ENCODE measurements around the gene CDH5. TPM values are rescaled to one million over a fixed set of nuclear protein-coding genes. Genes with fewer than 3 reads are reported as not detected.

Gene CDH5
- total and polyA plus RNA-seq, 8 donors, result 3.4 to 10.2 (median 5.4) TPM

GRCh38 chr16:66408163-66409048 is 41.9 kb downstream of the CDH5 start:
- Histone ChIP-seq H3K9me3 (peaks cover 0 to 3% (median 0%) of the 10 kb centered on the region in 4 donors), H3K36me3 (no peaks in the 10 kb centered on the region), H3K27ac (peak overlapping the region in 1 of 4 donors; percentile 37), H3K4me1 (peaks cover 0 to 8% (median 3%) of the 10 kb centered on the region in 3 donors), H3K4me3 (no peak overlapping the region), H3K27me3 (no peaks in the 10 kb centered on the region)
- 46 to 55% methylated on average over 5 of the region's 5 CpGs for WGBS, 2 donors
- peak in 3 of 4 donors; percentile 27 to 35 (median 31) for ATAC-seq
- FAIRE-seq, result no peak
- no peak for TF ChIP-seq CTCF (IDR thresholded peaks at IDR 0.05)
- intact Hi-C loops (cut with DNase I), result loop anchor here in 2 of 3 donors (5.0 to 10.0 kb wide), 4 partner anchors 64 to 459 kb away; no protein-coding TSS in a partner anchor
- DNase-seq, result no peak

DNA sequence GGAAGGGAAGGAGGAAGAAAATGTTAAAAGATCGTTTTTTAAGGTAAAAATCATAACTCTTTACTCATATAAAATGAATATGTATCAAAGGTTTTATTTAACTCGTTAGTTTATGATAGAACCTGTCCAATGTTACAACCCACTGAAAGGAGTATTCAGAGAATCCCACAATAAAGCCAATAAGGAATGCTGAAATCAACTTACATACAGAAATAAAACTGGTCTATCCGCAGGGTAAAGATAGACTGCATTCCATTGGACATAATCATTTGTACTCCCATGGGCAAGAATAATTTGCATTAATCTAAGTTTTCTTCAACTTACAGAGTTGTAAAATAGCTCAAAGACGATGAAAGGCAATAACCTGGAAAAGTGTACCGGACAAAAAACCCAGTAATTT is 42.7 kb downstream of the CDH5 start:
- WGBS, 2 donors, result 53 to 60% methylated on average over 5 of the region's 5 CpGs
- Histone ChIP-seq H3K4me1 (peaks cover 0 to 8% (median 3%) of the 10 kb centered on the region in 3 donors), H3K36me3 (no peaks in the 10 kb centered on the region), H3K9me3 (peaks cover 0 to 3% (median 0%) of the 10 kb centered on the region in 4 donors), H3K27ac (no peak overlapping the region), H3K27me3 (no peaks in the 10 kb centered on the region), H3K4me3 (no peak overlapping the region)
- no peak for DNase-seq
- no peak for TF ChIP-seq CTCF (IDR thresholded peaks at IDR 0.05)
- intact Hi-C loops (cut with DNase I), result loop anchor here in 2 of 3 donors (5.0 to 10.0 kb wide), 4 partner anchors 64 to 458 kb away; no protein-coding TSS in a partner anchor
- FAIRE-seq, result no peak
- no peak for ATAC-seq

DNA sequence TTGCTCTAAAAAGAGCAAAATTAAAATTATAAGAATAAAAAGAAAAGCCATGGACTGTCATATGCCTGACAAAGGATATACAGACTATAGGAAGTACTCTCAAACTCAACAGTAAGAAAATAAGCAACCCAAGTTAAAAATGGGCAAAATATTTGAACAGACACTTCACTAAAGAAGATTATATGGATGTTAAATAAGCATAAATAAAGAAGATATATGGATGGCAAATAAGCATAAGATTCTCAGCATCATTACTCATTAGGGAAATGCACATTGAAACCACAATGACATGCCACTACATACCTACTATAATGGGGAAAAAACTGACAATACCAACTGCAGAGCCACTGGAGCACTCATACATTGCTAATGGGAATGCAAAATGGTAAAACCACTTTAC is 45.7 kb downstream of the CDH5 start:
- Histone ChIP-seq H3K27me3 (no peaks in the 10 kb centered on the region), H3K9me3 (peaks cover 0 to 3% (median 0%) of the 10 kb centered on the region in 4 donors), H3K27ac (no peak overlapping the region), H3K4me3 (no peak overlapping the region), H3K36me3 (no peaks in the 10 kb centered on the region), H3K4me1 (peaks cover 0 to 2% (median under 1%) of the 10 kb centered on the region in 3 donors)
- FAIRE-seq, result no peak
- DNase-seq, result no peak
- TF ChIP-seq CTCF (IDR thresholded peaks at IDR 0.05), result no peak
- intact Hi-C loops (cut with DNase I), result no loop called here
- ATAC-seq, result no peak

- Histone ChIP-seq H3K4me1 (no peaks in the 10 kb centered on the region), H3K36me3 (no peaks in the 10 kb centered on the region), H3K27me3 (no peaks in the 10 kb centered on the region), H3K9me3 (peaks cover 0 to 3% (median 0%) of the 10 kb centered on the region in 4 donors), H3K4me3 (no peak overlapping the region), H3K27ac (no peak overlapping the region)
- WGBS, 2 donors, result 48 to 53% methylated on average over 1 of the region's 1 CpG
- ATAC-seq, result no peak
- intact Hi-C loops (cut with DNase I), result no loop called here
- DNase-seq, result no peak
- FAIRE-seq, result no peak
- no peak for TF ChIP-seq CTCF (IDR thresholded peaks at IDR 0.05)
Measured at GRCh38 chr16:66414891-66415290, 48.4 kb downstream of the CDH5 start.

DNA sequence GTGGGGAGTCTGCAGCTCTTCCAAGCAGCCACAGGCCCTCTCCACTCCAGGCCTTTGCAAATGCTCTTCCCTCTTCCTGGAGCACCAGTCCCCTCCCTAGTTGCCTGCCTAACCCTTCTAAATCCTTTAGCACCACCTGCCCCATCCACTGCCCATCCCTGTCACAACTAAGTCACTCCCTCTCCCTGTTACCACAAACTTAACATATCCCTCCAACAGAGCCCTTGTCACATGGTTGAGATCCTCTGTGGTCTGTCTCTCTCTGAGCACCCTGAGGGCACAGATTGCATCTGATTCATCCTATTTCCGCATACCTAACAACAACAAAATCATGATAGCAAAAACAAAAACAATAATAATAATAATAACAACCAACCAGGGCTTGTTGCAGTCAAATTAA is 49.6 kb downstream of the CDH5 start:
- H3K4me1 ChIP-seq, result no peaks in the 10 kb centered on the region
- no peaks in the 10 kb centered on the region for H3K36me3 ChIP-seq
- no peak overlapping the region for H3K4me3 ChIP-seq
- intact Hi-C loops (cut with DNase I), result no loop called here
- no peak overlapping the region for H3K27ac ChIP-seq
- H3K9me3 ChIP-seq, result peaks cover 0 to 3% (median 0%) of the 10 kb centered on the region in 4 donors
- 90 to 100% methylated on average over 1 of the region's 1 CpG for WGBS, 2 donors
- ATAC-seq, result no peak
- no peak for FAIRE-seq
- DNase-seq, result no peak
- no peaks in the 10 kb centered on the region for H3K27me3 ChIP-seq
- no peak for TF ChIP-seq CTCF (IDR thresholded peaks at IDR 0.05)
